ENCODE data around the gene PTK6.
"Not testable (repeated sequence)": the region's sequence is repeated elsewhere in the genome, so short reads cannot be mapped to it uniquely, and the experiment has no call there.

PTK6 gene

DNA sequence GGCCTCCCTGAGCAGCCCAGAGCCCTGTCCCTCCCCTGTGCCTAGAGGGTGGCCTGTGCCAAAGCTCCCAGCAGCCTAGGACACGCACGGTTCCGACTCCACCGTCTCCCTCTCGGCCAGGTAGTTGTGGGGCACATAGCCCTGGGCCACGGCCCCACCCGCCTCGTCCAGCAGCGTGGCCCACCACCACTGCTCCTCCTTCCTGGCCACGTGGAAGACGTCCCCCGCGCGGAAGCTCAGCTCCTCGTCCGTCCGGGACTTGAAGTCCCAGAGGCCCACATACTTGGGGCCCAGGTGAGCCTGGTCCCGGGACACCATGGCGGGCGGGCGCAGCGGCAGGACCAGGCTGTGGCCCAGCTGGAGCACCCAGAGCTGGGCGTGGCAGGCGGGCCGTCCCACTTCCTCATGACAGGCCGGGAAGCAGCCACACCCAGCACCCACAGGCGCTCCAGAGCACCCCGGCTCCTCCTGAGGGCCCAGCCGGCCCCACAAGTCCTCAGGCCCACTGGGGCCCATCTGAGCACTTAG, at the start of gene PTK6:
Gene PTK6 (minus strand): TSS at position 380 of the 528 bp plus-strand sequence. CDS start 62 bp downstream, at position 318.
- no peak for DNase-seq (ENCODE audit: low read depth, low spot score)

DNA sequence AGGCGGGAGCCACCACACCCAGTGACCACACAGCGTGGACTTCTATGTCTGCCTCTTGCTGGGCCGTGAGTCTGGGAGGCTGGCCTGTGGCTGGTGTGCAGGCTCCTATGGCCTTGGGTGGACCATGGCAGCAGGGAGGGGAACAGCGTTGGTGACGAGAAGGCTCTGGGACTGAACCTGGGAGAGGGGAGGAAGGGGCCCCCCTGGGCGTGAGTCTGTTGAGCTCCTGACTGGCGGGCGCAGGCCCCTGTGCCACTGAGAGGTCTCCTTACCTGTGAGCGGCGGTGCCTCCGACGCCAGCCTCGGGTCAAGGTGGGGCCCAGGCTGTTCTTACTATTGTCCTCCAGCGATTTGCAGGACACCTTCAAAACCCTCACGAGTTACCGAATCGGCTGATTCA, 49.6 kb upstream of the PTK6 start:
- DNase-seq (ENCODE audit: low read depth, low spot score), result no peak

DNA sequence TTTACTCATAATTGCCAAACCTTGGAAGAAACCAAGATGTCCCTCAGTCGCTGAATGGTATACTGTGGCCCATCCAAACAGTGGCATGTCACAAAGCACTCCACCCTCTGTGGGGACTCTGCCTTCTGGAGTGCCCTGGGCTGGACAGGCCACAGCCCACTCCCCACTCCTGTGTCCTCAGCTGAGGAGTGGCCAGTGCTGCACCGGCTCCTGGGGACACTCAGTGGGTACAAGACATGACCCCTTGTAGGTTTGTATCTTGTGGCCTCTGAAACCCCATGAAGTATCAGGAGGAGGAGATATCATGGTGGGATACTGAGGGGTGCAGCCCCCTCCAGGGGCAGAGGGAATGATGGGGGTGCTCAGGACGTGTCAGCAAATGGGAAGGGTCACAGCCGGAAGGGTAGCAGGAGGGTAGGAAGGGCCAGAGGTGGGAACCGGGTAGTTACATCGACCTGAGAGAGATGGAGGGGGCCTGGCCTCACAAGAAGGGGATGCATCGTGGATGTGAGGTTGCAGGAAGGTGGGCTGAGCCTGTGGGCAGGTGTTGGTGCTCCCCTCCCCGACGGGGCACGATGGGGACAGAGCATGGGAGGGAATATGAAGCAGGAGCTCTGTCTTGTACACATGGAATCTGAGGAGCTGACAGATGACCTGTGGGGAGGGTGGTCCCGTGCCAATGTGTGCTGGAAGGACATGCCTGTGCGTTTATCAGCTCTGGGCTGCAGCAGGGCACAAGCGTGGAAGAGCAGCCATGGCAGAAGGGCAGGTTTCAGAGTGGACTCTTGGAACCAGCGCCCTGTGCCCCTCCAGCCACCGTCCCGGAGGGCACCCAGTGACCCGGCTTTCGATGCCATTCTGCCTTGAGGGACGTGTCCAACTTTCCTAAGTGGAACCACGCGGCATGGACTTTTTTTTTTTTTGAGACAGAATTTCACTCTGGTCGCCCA, 48.7 kb upstream of the PTK6 start:
- DNase-seq (ENCODE audit: low read depth, low spot score), result no peak

DNA sequence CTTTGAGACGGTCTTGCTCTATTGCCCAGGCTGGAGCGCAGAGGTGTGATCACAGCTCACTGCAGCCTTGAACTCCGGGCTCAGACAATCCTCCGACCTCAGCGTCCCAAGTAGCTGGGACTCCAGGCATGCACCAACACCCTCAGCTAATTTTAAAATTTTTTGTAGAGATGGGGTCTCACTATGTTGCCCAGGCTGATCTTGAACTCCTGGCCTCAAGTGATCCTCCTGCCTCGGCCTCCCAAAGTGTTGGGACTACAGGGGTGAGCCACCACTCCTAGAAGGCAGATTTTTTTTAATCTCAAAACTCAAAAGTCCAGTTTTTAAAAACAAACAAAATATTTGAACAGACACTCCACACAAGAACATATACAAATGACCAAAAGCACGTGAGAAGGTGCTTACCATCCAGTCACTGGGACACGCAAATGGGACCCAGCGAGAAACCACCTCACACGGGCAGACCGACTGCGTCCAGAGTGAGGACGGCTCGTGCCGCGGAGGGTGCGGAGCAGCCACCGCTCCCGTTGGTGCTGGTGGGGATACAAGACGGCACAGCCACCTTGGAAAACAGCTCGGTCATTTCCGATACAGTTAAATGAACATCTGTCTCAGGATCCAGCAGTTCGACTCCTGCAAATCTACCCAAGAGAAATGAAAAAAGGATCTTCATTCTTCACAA, 45.3 kb upstream of the PTK6 start:
- no peak for DNase-seq (ENCODE audit: low read depth, low spot score)

DNA sequence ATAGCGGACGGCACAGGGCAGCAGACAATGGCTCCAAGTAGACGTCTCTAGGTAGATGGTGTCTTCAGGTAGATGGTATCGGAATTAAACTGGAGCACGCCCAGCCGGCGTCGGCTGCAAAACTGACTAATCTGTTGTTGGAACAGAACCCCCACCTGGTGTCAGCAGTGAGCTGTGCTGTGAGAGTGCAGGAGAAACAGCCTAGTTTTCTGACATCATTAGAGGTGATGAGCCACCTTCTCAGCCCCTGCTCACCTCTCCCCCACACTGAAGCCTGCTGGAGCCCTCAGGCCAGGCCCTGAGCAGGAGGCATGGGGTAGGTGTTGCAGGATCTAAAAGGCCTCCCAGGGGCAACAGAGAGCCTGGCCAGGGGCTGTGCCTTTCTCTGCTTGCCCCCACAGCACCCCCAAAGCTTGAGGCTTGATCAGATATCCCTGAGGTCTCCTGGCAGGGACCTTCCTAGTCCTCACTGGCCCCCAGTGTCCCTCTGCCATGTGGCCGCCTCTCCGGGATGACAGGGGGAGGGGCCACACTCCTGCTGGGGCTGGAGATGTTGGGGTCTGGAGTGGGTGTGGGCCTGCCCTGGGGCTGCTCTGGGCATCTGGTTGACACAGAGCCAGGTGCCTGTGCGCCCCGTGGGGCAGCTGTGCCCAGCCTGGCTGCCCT, 43.8 kb upstream of the PTK6 start:
- DNase-seq (ENCODE audit: low read depth, low spot score), result no peak

DNA sequence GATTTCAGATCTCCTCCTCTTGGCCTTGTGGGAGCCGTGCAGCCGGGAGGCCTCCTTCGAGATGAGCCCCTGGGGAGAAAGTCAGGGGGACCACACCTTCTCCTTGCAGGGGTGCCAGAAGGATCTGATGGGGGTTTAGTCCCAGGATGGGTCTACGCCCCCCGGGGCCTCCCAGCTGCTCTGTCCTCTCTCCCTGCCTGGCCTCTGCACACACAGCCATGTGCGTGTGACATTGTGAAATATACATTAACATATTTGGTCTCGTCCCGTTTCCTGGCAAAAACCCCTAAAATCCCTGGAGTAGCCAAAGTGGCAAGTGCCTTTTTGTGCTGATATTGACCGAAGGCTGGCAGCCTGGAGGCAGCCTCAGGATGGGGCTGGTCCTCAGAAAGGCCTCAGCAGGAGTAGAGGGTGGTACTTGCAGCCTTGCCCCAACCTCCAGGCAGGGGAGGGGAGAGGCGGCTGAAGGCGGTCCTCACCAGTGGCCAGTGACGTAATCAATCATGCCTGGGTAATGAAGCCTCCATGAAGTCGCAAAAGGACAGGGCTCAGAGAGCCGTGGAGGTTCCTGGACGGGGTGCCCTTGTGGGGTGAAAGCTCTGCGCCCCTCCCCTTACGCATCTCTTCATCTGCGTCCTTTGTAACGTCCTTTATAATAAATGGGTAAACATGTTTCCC, 42.0 kb upstream of the PTK6 start:
- no peak for DNase-seq (ENCODE audit: low read depth, low spot score)

DNA sequence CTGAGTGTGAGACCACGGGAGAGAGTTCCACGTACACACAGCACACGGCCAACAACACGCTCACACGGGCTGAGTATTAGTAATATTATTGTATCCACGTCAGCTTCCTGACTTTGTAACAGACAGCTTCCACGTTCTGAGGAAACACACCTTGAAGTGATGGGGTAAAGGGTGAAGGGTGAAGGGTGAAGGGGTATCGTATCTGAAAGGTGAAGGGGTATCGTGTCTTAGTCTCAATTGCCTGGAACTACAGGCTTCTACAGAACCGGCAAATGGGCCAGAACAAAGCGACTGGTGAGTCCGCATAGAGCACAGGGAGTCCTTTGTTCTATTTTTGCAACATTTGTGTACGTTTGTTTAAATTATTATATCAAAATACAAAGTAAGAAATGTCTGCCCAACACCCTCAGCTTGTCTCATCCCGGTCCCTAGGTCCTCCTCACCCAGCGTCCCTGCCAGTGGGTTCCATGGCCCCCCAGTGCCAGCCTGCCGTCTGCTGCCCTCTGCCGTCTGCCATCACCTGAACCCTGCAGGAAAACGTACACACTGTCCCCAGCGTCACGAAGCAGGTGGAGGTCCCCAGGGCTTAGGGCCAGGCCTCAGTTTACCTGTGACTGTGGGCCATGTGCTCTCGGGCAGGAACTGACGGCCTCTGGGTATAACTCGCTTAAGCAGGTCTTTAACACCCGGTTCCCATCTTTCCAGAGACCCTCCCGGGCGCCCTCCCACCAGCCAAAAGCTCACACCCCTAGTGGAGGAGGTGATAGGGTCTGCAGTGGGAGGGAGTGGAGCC, 41.2 kb upstream of the PTK6 start:
- no peak for DNase-seq (ENCODE audit: low read depth, low spot score)

DNA sequence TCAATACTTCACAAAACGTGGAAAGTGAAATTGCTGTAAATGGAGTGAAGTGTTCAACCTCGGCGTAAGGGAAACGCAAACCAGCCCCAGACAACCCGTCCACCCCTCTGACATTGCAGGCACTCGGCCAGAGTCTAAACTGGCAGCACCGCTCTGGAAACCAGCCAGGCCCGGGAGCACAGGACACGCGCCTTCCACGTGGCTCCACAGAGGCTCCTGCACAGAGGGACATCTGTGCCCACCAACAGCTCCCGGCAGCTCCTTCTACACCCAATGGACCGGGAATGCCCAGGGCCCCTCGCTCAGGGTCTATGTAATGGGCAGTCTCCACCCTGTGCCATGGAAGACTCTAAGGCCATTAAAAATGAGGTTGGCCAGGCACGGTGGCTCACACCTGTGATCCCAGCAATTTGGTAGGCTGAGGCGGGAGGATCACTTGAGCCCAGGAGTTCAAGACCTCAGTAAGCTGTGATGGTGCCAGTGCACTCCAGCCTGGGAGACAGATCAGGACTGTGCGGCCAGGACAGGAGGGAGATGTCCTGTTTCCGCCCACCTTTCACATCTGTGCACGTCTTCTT, 40.2 kb upstream of the PTK6 start:
- no peak for DNase-seq (ENCODE audit: low read depth, low spot score)

DNA sequence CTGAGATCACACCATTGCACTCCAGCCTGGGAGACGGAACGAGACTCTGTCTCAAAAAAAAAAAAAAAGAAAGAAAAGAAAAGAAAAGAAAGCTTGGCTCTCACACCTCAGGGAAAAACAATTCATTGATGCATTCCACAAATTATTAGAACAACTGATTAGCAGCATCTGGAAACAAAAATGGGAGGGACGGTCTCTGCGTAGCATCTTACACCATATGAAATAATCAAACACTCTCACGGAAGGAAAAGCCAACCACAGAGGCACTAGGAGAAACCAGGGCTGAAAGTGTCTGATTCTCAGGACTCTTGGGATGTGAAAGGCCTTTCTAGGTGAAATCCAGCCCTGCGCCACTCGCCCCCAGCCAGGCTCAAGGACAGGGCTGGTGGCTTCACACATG, 39.1 kb upstream of the PTK6 start:
- no peak for DNase-seq (ENCODE audit: low read depth, low spot score)

DNA sequence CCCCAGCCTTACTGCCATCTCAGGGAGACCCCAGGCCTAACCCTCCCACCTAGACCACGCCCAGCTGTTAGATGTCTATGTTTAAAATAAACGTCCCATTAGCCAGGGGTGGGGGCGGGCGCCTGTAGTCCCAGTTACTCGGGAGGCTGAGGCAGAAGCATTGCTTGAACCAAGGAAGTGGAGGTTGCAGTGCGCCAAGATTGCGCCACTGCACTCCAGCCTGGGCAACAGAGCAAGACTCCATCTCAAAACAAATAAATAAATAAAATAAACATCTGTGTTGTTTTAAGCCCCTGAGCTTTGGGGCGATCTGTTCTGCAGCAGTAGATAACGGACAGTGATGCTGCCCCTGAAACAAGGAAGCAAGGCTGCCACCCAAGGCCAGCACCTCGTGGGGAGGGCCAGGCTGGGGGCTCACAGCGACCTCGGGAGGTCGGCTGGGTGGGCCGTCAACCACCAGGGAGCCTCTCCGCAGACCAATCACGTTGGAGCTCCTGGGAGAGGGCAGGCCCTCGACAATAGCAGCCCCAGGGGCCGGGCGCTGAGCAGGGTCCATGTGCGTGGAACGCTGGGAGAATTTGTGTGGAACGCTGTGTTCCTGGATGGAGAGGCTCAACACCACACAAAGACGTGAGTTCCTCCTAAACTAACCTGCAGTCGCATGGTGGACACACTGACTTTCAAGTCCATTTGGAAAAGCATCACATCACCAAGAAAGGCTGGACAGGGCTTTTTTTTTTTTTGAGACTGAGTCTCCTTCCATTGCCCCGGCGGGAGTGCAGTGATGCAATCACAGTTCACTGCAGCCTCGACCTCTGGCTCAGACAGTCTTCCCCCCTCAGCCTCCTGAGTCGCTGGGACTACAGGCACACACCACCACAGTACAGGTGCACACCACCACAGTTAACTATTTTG, 37.9 kb upstream of the PTK6 start:
- DNase-seq (ENCODE audit: low read depth, low spot score), result no peak

DNA sequence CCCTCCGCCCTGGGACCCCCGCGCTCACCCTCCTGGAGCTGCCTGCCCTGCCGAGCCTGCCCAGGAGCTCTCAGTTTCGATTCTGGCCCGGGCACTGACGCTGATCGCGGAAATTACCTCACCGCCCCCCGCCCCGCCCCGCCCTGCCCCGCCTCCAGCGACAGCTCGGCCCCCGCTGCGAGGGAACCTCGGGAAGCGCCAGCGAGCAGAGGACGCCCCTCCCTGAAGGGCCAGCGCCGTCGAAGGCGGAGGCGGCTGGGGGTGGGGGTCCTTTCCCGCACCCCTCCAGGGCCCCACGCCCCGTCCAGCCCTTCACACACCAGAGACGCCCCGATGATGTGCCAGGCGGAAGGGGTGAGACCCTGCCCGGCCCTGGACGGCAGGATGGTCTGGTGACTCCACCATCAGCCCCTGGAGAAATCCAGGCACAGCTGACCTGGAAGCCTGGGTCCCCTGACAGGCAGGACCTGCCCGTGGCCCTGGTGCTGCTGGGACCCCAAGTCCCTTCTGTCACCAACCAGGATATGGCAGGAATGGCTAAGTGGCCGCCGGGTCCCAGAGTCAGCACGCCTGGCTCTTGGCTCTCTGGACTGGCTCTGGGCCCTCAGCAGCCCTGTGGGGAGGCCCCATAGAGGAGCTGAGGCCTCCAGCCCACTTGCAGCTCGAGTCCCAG, 37.1 kb upstream of the PTK6 start, which contains the start of gene HELZ2:
Gene HELZ2 (minus strand): TSS at position 84 of the 673 bp plus-strand sequence. CDS start 1,854 bp downstream, outside the sequence.
- DNase-seq (ENCODE audit: low read depth, low spot score), result no peak

DNA sequence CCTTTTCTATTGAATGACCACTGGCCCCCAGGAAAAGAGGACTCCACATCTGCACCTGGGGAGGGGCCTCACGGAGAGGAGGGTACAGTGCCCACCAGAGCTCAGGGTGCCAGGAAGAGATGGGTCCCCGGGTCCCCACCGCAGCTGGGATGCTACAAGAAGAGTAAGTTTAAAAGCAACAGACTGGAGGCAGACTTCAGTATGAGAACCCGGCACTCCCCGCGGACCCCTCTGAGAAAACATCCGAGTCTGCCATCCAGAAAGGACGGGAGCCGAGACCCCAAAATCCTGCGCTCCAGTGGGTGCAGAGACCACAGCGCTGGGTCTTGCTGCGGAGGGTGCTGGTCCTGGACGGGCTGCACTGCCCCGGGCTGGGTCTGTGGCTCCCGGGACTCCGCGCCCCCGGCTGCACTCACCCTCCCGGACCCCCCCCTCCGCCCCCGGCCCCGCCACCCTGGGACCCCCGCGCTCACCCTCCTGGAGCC, 36.5 kb upstream of the PTK6 start:
- DNase-seq (ENCODE audit: low read depth, low spot score), result no peak

DNA sequence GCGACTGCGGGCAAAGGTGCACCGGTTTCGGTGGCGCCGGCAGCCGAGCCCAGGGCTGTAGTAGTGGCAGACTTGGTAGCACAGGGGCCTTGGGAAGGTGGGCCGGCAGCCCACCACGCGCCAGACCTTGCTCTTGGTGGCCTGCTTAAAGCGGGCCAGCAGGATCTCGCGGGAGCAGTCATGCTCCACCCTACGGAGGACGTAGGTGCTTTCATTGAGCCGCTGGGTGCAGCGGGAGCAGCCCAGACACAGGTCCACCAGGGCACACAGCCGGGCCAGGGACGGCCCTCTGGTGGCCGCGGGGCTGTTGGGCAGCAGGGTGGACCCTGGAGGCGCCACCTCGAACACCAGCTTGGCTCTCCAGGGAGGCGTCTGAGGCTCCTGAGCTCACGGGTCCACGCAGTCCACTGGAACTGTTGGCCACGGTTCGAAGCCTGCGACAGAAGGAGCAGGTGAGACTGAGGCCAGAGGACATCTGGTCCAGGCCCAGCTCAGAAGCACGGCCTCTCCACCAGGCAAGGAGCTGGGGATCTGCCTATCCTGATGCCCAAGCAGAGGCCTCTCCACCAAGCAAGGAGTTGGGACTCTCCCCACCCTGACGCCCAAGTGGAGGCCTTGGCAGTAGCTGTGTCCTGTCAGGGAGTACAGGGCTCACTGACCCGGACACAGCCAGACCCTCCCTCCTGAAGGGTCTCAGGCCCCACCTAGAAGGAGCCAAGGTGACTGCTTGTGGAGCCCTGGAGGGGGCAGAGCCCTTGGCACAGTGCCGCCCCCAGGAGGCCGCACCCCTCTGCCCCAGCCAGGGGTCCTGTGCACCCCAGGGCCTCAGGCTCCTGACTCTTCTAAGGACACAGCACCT, 35.8 kb upstream of the PTK6 start:
- no peak for DNase-seq (ENCODE audit: low read depth, low spot score)

DNA sequence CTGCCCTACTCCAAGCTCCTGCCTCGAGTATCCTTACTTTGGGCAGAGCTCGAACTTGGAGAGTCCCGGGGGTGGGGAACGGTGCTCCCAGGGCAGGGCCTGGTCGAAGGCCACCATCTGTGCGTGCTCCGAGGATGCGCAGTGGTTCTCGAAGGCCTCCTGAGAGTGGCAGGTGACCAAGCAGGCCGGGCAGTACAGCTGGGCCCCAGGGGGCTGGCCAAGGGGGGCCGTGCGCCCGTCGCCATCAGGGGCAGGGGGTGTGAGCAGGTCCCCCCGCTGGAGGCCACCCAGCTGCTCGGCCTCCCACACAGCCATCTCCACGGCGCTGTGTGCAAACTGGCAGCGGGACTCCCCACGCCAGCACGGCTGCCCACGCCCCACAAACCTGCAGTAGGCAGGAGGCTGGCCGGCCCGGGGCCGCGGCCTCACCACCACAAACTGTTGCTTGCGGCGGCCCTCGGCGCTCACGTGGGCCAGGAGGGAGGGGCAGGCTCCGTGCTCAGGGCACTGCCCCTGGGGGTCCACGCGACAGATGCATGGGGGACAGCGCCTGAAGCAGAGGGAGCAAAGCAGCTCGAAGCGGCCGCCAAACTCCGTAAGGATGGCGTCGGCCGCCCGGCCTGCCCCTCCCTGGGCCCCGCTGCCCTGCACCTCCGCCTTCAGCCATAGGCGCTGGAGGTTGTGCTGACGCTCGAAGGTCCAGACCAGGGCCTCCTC, 35.1 kb upstream of the PTK6 start:
- DNase-seq (ENCODE audit: low read depth, low spot score), result no peak

DNA sequence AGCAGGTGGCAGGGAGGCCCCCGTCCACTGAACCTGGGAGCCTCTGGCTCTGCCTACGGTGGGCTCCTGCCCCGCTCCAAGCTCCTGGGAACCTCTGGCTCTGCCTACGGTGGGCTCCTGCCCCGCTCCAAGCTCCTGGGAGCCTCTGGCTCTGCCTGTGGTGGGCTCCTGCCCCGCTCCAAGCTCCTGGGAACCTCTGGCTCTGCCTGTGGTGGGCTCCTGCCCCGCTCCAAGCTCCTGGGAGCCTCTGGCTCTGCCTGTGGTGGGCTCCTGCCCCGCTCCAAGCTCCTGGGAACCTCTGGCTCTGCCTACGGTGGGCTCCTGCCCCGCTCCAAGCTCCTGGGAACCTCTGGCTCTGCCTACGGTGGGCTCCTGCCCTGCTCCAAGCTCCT, 33.9 kb upstream of the PTK6 start:
- DNase-seq (ENCODE audit: low read depth, low spot score), result not testable (repeated sequence)

DNA sequence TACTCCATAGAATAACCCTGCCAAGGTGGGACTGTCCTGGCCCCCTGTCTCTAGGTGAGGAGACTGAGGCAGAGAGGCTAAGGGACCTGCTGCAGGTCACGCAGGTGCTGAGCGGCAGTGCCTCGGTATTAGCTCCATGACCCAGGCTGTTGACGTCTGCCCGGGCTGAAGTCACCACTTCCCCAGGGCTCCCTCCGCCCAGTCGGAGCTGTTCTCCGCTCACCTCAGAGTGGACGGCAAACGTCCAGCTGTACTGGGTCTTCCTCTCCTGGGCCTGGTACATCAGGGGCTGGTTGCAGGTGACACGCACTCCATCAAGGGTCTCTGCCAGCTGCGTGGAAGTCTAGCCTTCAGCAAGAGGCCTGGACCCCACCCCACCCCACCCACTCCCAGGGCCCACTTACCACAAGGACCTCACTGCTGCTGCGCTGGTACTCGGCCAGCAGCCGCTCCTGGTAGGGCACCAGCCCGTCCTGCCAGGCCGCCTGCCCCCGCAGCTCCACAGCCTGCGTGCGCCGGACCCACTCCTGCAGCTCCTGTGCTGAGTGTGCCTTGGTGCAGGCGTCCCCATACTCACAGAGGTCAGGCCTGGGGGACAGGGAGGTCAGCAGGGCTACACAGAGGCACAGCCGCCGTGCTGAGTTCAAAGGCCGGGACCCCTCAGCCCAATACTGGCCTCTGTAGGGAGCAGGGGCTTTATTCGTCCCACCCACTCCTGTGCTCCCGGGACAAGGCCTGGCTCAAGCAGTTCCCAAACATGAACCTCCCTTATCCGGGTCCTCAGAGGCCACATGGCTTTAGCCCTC, 33.3 kb upstream of the PTK6 start:
- no peak for DNase-seq (ENCODE audit: low read depth, low spot score)
